Sigmoid colon (tissue), 7 donors: ENCODE data around the gene SOCS6. TPM values are rescaled to one million over a fixed set of nuclear protein-coding genes. Genes with fewer than 3 reads are reported as not detected.
"Not testable (repeated sequence)": the region's sequence is repeated elsewhere in the genome, so short reads cannot be mapped to it uniquely, and the experiment has no call there.

ENCODE experiments used
- DNase-seq: peaks from one replicate; pipeline ENCODE4 v3.0.0-alpha.2; 2019
- H3K27ac ChIP-seq, 4 donors: fragments of 200-600 bp; sonication (generic); one replicate each; pipeline ENCODE4 v1.5.1; 2016 to 2019; ENCODE audit warnings: mild to moderate bottlenecking in 1 of 4
- H3K27me3 ChIP-seq, 3 donors: fragments of 200-600 bp; sonication (generic); one replicate each; pipeline ENCODE4 v1.5.1; 2019; ENCODE audit warnings: mild to moderate bottlenecking in 1 of 3
- H3K36me3 ChIP-seq, 4 donors: fragments of 200-600 bp; sonication (generic); one replicate each; pipeline ENCODE4 v1.5.1; 2016 to 2019
- H3K4me1 ChIP-seq, 4 donors: fragments of 200-600 bp; sonication (generic); one replicate each; pipeline ENCODE4 v1.5.1; 2017 to 2019
- H3K4me3 ChIP-seq, 4 donors: fragments of 200-600 bp; sonication (generic); one replicate each; pipeline ENCODE4 v1.5.1; 2017 to 2019; ENCODE audit warnings: mild to moderate bottlenecking in 2 of 4, moderate library complexity in 1 of 4
- H3K9me3 ChIP-seq, 4 donors: fragments of 200-600 bp in 3 of 4; sonication (generic) in 3 of 4; one replicate each; pipeline versions ENCODE4 v1.5.1 to v1.6.1; 2013 to 2019
- CTCF ChIP-seq, 4 experiments: fragments of 450-650 bp in 3 of 4; fragments of 200-600 bp in 1 of 4; IDR thresholded peaks; one replicate each; pipeline ENCODE4 v1.5.1; 2016 to 2019; ENCODE audit warnings: antibody characterized with exemption in 4 of 4, mild to moderate bottlenecking in 3 of 4, moderate library complexity in 2 of 4
- EP300 ChIP-seq, 4 donors: sonication (generic); formaldehyde crosslinking; IDR thresholded peaks; one replicate each; pipeline ENCODE4 v1.6.1; 2017; ENCODE audit warnings: antibody characterized with exemption in 4 of 4
- POLR2A ChIP-seq, 2 donors: fragments of 450-650 bp; IDR thresholded peaks; one replicate each; pipeline ENCODE4 v1.6.1; 2016; ENCODE audit warnings: antibody characterized with exemption in 2 of 2, mild to moderate bottlenecking in 2 of 2, moderate library complexity in 2 of 2
- POLR2AphosphoS5 ChIP-seq, 4 donors: sonication (generic); formaldehyde crosslinking; IDR thresholded peaks; one replicate each; pipeline ENCODE4 v1.6.1; 2017; ENCODE audit warnings: antibody characterized with exemption in 4 of 4
- WGBS, 2 donors: extraction: QIAGEN DNeasy Blood & Tissue Kit; methylation state at CpG; one replicate each; pipeline ENCODE4 v1.1.7; 2013; 5-methylcytosine and 5-hydroxymethylcytosine counted together
- intact Hi-C: fragments of 100-400 bp; cut with DNase I; formaldehyde crosslinking; loops from one replicate; pipeline ENCODE4 v1.15.1; 2023
- polyA plus RNA-seq, 3 donors: library from polyadenylated mRNA; stranded (reverse); fragments of 200-250 nt; gene quantifications; one replicate each; pipeline ENCODE4 v1.2.3, GENCODE V29; 2013
- total RNA-seq, 4 donors: library from RNA; depleted of rRNA; stranded (reverse); fragments of >200 nt; gene quantifications; one replicate each; pipeline ENCODE4 v1.1.0, GENCODE V29; 2016
- donor health status: healthy with polysubstance abuse.
- donor health status: Bipolar disorder and iron deficiency.
- donor health status: healthy.

The SOCS6 gene
- total and polyA plus RNA-seq, 7 donors = 11.4 to 23.9 (median 18.5) TPM

GRCh38 chr18:70349316-70349715, 60.5 kb downstream of the SOCS6 start:
- TF ChIP-seq POLR2AphosphoS5 (IDR thresholded peaks at IDR 0.05) (no peak), EP300 (IDR thresholded peaks at IDR 0.05) (no peak)
- no peak overlapping the region for H3K4me3 ChIP-seq
- H3K4me1 ChIP-seq = no peaks in the 10 kb centered on the region
- H3K36me3 ChIP-seq = peaks cover 0 to 19% (median 0%) of the 10 kb centered on the region in 4 donors
- no peaks in the 10 kb centered on the region for H3K27me3 ChIP-seq
- no peak overlapping the region for H3K27ac ChIP-seq
- intact Hi-C loops = no loop called here
- DNase-seq = no peak
- no peaks in the 10 kb centered on the region for H3K9me3 ChIP-seq

GRCh38 chr18:70354080-70354479, 65.2 kb downstream of the SOCS6 start:
- 95 to 98% methylated on average over 4 of the region's 4 CpGs for WGBS, 2 donors
- intact Hi-C loops = no loop called here
- DNase-seq = no peak
- Histone ChIP-seq H3K9me3 (no peaks in the 10 kb centered on the region), H3K36me3 (peaks cover 0 to 4% (median 0%) of the 10 kb centered on the region in 4 donors), H3K4me1 (peaks cover 0 to 8% (median 0%) of the 10 kb centered on the region in 4 donors), H3K27ac (no peak overlapping the region), H3K4me3 (no peak overlapping the region), H3K27me3 (no peaks in the 10 kb centered on the region)
- TF ChIP-seq POLR2AphosphoS5 (IDR thresholded peaks at IDR 0.05) = no peak
- TF ChIP-seq CTCF (IDR thresholded peaks at IDR 0.05) = no peak
- TF ChIP-seq EP300 (IDR thresholded peaks at IDR 0.05) = no peak
- no peak for TF ChIP-seq POLR2A (IDR thresholded peaks at IDR 0.05)

DNA sequence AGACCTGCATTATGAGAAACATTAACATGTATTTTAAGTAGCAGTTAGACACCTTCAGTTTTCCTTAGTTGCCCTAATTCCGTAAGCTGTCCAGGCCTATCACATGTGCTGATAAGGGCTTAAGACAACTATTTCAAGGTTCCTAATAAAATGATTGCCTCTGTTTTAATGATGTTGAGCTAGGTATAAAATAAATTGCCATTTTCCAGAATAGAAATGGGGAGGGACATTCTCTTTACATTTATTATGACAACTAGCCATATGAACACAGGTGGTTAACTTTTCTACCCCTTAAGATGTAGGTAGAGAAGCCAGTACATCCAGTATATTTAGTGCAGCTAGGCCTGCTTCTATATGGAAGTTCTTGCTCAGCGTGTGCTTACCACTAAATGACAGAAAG, 65.9 kb downstream of the SOCS6 start:
- no peaks in the 10 kb centered on the region for H3K27me3 ChIP-seq
- H3K9me3 ChIP-seq = no peaks in the 10 kb centered on the region
- peaks cover 0 to 8% (median 0%) of the 10 kb centered on the region in 4 donors for H3K4me1 ChIP-seq
- intact Hi-C loops = no loop called here
- TF ChIP-seq POLR2A (IDR thresholded peaks at IDR 0.05) (no peak), POLR2AphosphoS5 (IDR thresholded peaks at IDR 0.05) (no peak), CTCF (IDR thresholded peaks at IDR 0.05) (no peak), EP300 (IDR thresholded peaks at IDR 0.05) (no peak)
- H3K27ac ChIP-seq = no peak overlapping the region
- DNase-seq = no peak
- WGBS, 2 donors = 96 to 98% methylated on average over 2 of the region's 2 CpGs
- no peaks in the 10 kb centered on the region for H3K36me3 ChIP-seq
- no peak overlapping the region for H3K4me3 ChIP-seq

GRCh38 chr18:70355620-70356385, 67.0 kb downstream of the SOCS6 start:
- no peaks in the 10 kb centered on the region for H3K36me3 ChIP-seq
- no peak overlapping the region for H3K4me3 ChIP-seq
- TF ChIP-seq POLR2A (IDR thresholded peaks at IDR 0.05) = no peak
- no peak for TF ChIP-seq EP300 (IDR thresholded peaks at IDR 0.05)
- TF ChIP-seq CTCF (IDR thresholded peaks at IDR 0.05) = no peak
- TF ChIP-seq POLR2AphosphoS5 (IDR thresholded peaks at IDR 0.05) = no peak
- H3K27ac ChIP-seq = no peak overlapping the region
- 90 to 94% methylated on average over 5 of the region's 5 CpGs for WGBS, 2 donors
- no peaks in the 10 kb centered on the region for H3K27me3 ChIP-seq
- DNase-seq = no peak
- peaks cover 0 to 8% (median 0%) of the 10 kb centered on the region in 4 donors for H3K4me1 ChIP-seq
- intact Hi-C loops = no loop called here
- H3K9me3 ChIP-seq = no peaks in the 10 kb centered on the region

DNA sequence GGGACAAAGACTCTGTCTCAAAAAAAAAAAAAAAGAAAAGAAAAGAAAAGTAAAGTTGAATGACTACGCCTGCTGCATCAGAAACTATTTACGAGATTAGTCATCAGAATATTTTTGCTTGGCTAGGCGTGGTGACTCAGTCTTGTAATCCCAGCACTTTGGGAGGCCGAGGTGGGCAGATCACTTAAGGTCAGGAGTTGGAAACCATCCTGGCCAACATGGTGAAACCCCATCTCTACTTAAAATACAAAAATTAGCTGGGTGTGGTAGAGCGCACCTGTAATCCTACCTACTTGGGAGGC, 69.2 kb downstream of the SOCS6 start:
- 68 to 79% methylated on average over 5 of the region's 5 CpGs for WGBS, 2 donors
- H3K27me3 ChIP-seq, DNase-seq, H3K36me3 ChIP-seq, intact Hi-C loops, H3K4me1 ChIP-seq, H3K9me3 ChIP-seq, H3K4me3 ChIP-seq: not testable (repeated sequence)
- peak overlapping the region in 1 of 4 donors; percentile 21 for H3K27ac ChIP-seq

DNA sequence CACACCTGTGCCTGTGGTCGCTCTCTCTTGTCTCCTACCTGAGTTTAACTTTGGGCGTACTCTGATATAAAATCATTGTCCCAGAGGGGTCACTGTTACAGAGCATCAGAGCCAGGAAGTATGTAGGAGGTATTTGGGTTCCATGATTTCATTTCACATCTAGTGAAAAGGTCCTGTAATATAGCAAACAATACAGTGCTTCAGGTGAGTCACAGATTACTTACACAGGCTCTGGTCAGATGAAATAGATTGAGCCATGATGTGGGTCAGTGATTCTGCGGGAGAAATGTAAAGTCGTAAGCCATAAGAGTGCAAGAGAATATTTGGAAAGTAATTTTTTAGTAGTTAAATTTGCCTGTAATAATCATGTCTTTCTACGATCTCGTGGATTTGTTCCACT, 70.2 kb downstream of the SOCS6 start:
- no peaks in the 10 kb centered on the region for H3K9me3 ChIP-seq
- TF ChIP-seq EP300 (IDR thresholded peaks at IDR 0.05) (no peak), POLR2AphosphoS5 (IDR thresholded peaks at IDR 0.05) (no peak), CTCF (IDR thresholded peaks at IDR 0.05) (no peak), POLR2A (IDR thresholded peaks at IDR 0.05) (no peak)
- intact Hi-C loops = no loop called here
- DNase-seq = no peak
- H3K4me3 ChIP-seq = no peak overlapping the region
- no peak overlapping the region for H3K27ac ChIP-seq
- no peaks in the 10 kb centered on the region for H3K36me3 ChIP-seq
- no peaks in the 10 kb centered on the region for H3K27me3 ChIP-seq
- WGBS, 2 donors = 95 to 97% methylated on average over 6 of the region's 6 CpGs
- H3K4me1 ChIP-seq = peaks cover 0 to 8% (median 0%) of the 10 kb centered on the region in 4 donors
